GM19372 (cell line): Measurements from ENCODE around the gene SYNGR2.
A peak's percentile ranks its signal among the peaks of the same experiment; 100 is the strongest.

Experiments
- ATAC-seq: cut with Tn5 transposase; IDR thresholded peaks from one replicate; pipeline ENCODE4 v1.9.1; 2021; ENCODE audit warnings: mild to moderate bottlenecking, low read depth, moderate library complexity; ENCODE audit not compliant: unreplicated experiment

Gene SYNGR2

GRCh38 chr17:78168242-78168902, at the start of gene SYNGR2:
Gene SYNGR2, plus strand, starts transcription at chr17:78168581. Its CDS starts 36 bp downstream, at chr17:78168617.
- peak; percentile 61 for ATAC-seq

- no peak for ATAC-seq
Observed at GRCh38 chr17:78118801-78119241, 49.6 kb upstream of the SYNGR2 start.

- ATAC-seq = no peak
Observed at GRCh38 chr17:78120537-78120936, 47.8 kb upstream of the SYNGR2 start.

- ATAC-seq = no peak
Observed at GRCh38 chr17:78120971-78121800, 47.2 kb upstream of the SYNGR2 start.

- ATAC-seq = no peak
Observed at GRCh38 chr17:78121801-78122215, 46.6 kb upstream of the SYNGR2 start.

- no peak for ATAC-seq
Observed at GRCh38 chr17:78122216-78122930, 46.0 kb upstream of the SYNGR2 start.

GRCh38 chr17:78122931-78123249, 45.5 kb upstream of the SYNGR2 start:
- ATAC-seq = no peak

GRCh38 chr17:78123258-78123929, 45.0 kb upstream of the SYNGR2 start:
- no peak for ATAC-seq

- no peak for ATAC-seq
Observed at GRCh38 chr17:78124081-78124835, 44.1 kb upstream of the SYNGR2 start.

GRCh38 chr17:78124836-78125137, 43.6 kb upstream of the SYNGR2 start:
- no peak for ATAC-seq

- no peak for ATAC-seq
Observed at GRCh38 chr17:78125138-78125913, 43.1 kb upstream of the SYNGR2 start.

- no peak for ATAC-seq
Observed at GRCh38 chr17:78125976-78126894, 42.1 kb upstream of the SYNGR2 start.

- ATAC-seq = no peak
Observed at GRCh38 chr17:78126895-78127238, 41.5 kb upstream of the SYNGR2 start.

GRCh38 chr17:78127239-78127887, 41.0 kb upstream of the SYNGR2 start:
- ATAC-seq = no peak

- ATAC-seq = no peak
Observed at GRCh38 chr17:78127888-78128550, 40.4 kb upstream of the SYNGR2 start.

GRCh38 chr17:78128551-78129350, 39.6 kb upstream of the SYNGR2 start, which contains the start of gene TMC6:
Gene TMC6, minus strand, starts transcription at chr17:78128755. Its CDS starts 1,923 bp downstream, at chr17:78126832.
- no peak for ATAC-seq
